ENCODE data around the gene SOBP.
"Not testable (repeated sequence)": the region's sequence is repeated elsewhere in the genome, so short reads cannot be mapped to it uniquely, and the experiment has no call there.

The SOBP gene

DNA sequence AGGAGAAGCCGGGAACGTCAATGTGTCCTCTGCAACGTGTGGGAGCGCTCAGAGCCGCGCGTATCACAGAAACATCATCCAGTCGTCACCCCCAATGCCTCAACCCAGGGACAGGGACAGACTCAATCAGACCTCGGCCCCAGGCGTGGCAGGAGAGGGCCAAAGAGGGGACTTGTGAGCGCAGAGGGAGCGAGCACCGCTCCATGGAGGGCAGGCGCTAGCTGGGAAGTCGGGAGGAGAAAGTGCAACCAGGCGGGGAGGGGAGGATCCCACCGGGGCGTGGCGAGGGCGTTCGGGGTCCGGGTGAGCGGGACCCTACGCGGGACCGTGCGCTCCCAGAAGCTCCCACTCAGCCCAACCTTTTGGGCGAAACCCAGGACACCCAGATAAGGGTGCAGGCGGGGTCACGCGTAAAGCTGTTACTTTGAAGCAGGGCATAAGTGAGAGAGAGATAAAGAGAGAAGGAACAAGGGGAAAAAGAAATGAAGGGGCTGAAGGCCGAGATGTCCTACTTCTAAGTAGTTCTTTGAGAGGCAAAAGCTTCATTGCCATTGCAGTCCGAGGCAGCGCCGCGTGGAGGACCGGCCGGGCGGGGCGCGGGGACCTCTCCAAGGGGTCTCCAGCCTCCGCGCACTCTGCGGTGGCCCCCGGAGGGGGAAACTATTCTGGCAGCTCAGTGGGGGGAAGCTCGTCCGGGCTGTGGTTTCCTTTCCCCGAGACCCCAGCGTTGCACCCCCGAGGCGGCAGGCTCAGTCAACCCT lies 862 bp upstream of the SOBP start:
- DNase-seq (ENCODE audit: low read depth in 2 of 2): no peak

- DNase-seq (ENCODE audit: low read depth in 2 of 2): peak in 1 of 2 donors; percentile 2
These were observed 735 bp downstream of the SOBP start for GRCh38 chr6:107490566-107491137.

GRCh38 chr6:107491138-107491609 lies 1.3 kb downstream of the SOBP start:
- no peak for DNase-seq (ENCODE audit: low read depth in 2 of 2)

- no peak for DNase-seq (ENCODE audit: low read depth in 2 of 2)
These were observed 2.1 kb downstream of the SOBP start for GRCh38 chr6:107491760-107492660.

DNA sequence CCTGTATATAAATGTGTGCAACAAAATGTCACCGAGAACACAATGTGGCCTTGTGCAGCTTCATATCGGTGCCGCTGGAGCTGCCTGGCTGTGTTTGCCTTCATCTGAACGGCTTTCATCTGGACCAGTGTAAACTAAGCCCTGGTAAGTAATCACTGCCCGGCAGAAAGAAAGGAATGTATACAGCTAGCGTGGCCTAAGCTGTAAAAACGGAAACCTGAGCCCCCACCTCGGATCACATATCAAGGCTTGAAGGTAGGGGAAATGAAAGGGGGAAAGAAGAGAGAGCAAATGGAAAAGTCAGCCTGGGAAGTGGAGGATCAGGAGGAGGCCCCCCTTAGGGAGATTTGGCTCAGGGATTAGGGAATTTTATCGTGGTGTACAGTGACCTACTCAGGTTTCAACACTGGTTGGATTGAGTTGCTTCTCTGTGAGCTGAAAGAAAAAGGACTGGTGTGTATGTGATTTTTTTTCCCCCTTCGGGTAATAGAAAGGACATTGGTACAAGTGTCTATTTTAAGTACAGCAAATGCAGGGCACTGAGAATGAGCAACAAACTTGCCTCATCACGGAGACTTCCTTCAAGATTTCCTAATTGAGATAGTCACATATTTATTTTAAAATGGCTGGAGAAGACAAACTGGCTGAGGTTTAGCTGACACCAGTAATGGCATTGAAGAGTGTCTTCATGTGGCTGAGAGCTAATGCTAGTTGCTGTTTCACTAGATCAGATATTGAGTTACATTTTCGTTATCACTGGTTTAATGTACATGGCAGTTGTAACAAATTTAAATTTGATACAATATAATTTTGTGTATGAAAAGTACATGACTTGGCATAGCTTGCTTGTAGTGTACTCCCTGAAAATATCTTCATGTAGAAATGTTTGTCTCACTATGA lies 3.5 kb downstream of the SOBP start:
- no peak for DNase-seq (ENCODE audit: low read depth in 2 of 2)

GRCh38 chr6:107495196-107495643 lies 5.3 kb downstream of the SOBP start:
- no peak for DNase-seq (ENCODE audit: low read depth in 2 of 2)

- no peak for DNase-seq (ENCODE audit: low read depth in 2 of 2)
These were observed 6.1 kb downstream of the SOBP start for GRCh38 chr6:107495971-107496370.

- no peak for DNase-seq (ENCODE audit: low read depth in 2 of 2)
These were observed 7.2 kb downstream of the SOBP start for GRCh38 chr6:107496892-107497684.

DNA sequence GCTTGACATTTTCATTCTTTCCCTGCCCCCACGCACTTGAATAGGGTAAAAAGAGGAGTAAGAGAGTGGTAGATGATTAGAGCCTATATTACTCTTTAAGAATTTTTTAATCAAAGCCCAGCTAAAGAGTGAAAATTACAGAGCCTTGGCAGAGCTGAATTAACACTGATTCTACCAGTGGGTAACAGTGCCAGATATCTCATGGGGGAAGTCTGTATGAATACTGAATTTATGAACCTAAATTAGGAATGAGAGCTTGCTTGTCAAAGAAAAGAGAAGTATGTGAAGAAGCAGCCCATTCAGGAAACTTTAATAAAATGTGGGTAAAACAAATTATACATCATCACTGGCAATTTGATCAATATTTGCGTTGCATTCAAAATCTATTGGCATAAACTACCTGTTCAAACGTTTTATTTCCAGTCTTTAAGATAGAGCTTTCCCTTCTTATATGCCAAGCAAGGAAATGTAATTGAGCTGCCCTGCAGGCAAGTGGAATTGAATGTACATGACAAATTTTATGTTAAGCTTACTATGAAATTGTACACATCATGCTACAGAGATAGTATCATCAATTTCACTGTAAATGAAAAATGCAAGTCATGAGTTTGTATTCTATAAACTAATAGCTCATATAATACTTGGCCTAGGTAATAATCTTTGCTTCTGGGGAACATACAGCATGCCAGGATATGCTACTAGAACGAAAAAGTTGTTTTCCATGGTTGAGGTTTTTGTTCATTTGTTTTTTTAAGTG lies 14.5 kb downstream of the SOBP start:
- DNase-seq (ENCODE audit: low read depth in 2 of 2): no peak

GRCh38 chr6:107506145-107506544 lies 16.2 kb downstream of the SOBP start:
- no peak for DNase-seq (ENCODE audit: low read depth in 2 of 2)

DNA sequence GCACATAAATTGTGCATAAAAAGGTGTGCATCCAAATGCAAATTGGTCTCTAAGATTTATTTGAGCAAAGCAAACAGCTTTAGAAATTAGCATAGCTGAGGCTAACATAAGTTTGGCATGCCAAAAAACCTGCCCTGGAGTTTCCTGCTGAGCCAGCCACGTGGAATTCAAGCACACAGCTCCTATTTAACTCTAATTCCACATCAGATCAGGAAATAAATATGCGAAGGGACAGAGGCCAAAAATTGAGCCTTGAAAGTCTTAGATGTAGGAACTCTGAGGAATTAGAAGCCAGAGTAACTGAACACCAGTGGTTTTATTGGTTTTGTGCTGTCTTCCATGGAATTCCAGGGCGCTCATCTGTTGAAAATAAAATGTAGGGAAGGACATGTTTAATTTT lies 19.6 kb downstream of the SOBP start:
- DNase-seq (ENCODE audit: low read depth in 2 of 2): no peak

DNA sequence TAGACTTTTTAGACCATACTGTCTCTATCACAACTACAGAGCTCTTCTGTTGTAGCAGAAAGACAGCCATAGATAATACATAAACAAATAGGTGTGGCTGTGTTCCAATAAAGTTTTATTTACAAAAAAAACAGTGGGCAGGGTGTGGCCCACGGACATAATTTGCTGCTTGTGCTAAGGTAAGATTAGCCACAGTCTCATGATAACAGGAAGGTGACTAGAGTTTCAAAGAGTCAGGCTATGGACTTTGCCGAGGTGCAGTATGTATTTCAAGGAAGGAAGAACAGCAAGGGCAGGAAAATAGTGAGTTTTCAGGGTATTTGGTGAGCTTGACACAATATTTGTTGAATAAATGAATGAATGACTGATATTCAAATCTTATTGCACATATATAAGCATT lies 20.2 kb downstream of the SOBP start:
- no peak for DNase-seq (ENCODE audit: low read depth in 2 of 2)

DNA sequence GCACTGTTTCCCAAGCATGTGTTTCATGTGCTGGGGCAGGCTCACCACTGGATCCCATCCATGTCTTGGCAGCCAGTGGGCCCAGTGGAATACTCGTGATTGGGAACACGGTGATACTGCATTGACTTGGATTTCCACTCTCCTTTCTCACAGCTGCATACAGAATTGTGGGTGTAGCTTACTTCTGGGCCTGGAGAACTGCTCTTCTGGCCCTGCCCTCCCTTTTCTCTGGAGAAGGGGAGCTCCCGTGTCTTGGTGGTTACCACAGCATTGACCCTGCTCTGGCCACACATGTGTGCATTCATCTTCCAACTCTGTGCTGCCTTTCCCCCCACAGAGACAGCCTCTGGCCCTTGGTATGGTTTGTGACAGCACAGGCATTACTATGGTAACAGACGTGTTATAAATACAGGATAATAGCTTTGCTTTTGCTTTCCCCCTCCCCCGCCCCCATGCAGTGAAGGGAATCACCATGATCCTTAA lies 21.6 kb downstream of the SOBP start:
- no peak for DNase-seq (ENCODE audit: low read depth in 2 of 2)

DNA sequence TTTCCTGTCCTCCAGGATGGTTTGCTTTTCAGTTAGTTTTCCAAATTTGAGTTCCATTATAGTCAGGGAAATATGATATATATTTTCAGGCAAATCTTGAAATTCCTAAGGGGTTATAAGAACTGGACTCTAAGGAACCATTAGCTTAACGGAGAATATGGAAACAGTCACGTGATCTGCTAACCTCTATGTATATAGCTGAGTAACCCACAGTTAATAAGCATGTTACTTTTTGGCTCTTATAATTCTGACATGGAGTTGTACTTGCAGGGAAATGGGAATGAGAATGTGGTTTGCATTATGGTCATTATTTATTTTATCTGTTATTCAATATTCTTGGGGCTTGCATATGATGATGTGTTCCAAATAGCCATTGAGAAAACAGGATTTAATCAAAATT lies 23.3 kb downstream of the SOBP start:
- no peak for DNase-seq (ENCODE audit: low read depth in 2 of 2)

DNA sequence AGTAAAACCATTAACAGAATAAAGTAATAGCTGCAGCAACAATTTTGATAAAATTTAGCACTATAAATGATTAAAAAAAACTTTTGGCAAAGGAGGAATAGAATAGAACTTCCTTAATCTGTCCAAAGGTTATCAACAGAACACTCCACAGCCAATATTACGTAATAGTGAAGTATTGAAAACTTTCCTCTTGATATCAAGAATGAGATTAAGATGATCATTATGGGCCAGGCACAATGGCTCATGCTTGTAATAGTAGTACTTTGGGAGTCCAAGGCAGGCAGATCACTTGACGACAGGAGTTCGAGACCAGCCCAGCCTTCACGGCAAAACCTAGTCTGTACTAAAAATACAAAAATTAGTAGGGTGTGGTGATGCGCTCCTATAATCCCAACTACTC lies 26.0 kb downstream of the SOBP start:
- no peak for DNase-seq (ENCODE audit: low read depth in 2 of 2)

DNA sequence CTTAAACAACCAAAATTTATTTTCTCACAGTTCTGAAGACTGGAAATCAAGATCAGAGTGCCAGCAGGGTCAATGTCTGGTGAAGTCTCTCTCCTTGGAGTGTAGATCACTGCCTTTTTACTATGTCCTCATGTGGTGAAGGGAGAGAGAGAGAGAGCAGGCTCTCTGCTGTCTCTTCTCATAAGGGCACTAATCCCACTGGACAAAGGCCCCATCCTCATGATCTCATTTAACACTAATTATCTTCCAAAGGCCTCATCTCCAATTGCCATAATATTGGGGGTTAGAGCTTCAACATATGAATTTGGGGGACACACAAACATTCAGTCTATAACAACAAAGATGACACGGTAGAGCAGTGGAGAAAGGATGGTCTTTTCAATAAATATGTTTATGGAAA lies 27.4 kb downstream of the SOBP start:
- no peak for DNase-seq (ENCODE audit: low read depth in 2 of 2)

DNA sequence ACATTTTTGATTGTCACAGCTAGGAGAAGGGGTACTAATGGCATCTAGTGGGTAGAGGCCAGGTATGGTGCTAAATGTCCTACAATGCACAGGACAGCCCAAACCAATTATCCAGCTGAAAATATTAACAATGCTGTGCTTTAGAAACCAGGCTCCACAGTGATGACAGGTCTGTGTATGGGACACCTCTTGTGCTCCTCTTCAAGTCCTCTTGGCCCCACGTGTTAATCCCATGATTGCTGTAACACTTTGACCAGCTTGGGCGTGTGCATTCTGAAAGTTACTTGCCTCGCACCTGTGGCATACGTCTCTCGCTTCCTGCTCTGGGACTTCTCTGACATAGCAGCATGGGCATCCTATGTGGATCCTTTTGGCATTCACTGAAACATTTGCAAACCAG lies 29.3 kb downstream of the SOBP start:
- DNase-seq (ENCODE audit: low read depth in 2 of 2): not testable (repeated sequence)

GRCh38 chr6:107520706-107521105 lies 30.8 kb downstream of the SOBP start:
- DNase-seq (ENCODE audit: low read depth in 2 of 2): not testable (repeated sequence)

DNA sequence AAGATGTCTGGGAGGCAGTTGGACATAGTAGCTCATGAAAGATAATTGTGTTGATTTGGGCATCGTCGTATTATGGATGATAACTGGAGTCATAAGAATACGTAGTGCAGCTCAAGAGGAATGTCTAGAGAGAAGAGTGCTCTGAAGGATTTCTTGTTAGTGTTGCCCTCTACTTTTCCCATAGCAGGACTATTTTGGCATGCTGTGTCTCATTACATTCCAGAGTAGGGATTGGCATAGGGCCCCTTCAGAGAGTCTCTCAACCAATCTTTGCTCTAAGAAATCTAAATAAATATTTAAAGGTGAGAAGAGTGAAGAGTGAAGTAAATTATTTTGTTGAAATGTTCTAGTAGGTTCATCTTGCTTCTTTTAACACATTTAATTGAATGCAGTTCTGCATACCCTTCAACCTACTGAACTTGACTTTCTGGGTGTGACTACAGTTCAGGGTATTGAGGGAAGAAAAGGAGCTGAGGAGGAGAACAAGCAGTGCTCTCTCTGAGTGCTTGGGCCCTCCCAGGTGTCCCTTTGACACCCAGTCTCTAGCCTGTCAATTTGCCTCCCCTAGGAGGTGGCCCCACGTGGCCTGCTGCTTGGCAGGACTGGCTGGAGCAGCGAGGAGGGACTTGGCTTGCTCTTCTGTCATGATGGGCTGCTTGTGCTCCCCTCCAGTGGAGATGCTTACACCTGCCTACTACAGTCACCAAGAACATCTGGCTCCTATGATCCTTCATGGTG lies 33.3 kb downstream of the SOBP start:
- DNase-seq (ENCODE audit: low read depth in 2 of 2): no peak

Data from stimulated activated CD8-positive, alpha-beta memory T cell treated with anti-CD3 and anti-CD28 coated beads, Interleukin-7, amount 100 ng/mL, for 4 hours (primary cell).